OCI-LY1 (cell line): Measurements from ENCODE around the gene TMEM234.

Source experiments
- H2AFZ ChIP-seq: fragments of 200-600 bp; sonication (generic), shearing (Covaris generic); 2 replicates; pipeline ENCODE4 v1.6.0; 2014; ENCODE audit warnings: antibody characterized with exemption, mild to moderate bottlenecking, low read length
- H3F3A ChIP-seq: fragments of 200-600 bp; sonication (generic), shearing (Covaris generic); 2 replicates; pipeline ENCODE4 v1.6.0; 2014; ENCODE audit warnings: mild to moderate bottlenecking, antibody characterized with exemption, low read length, moderate library complexity; ENCODE audit not compliant: insufficient read depth
- H3K27ac ChIP-seq: fragments of 200-600 bp; sonication (generic); 2 replicates; pipeline ENCODE4 v1.5.1; 2014; ENCODE audit warnings: low read length, mixed run types, mild to moderate bottlenecking, low read depth; ENCODE audit not compliant: poor library complexity, severe bottlenecking
- H3K27me3 ChIP-seq: fragments of 200-600 bp; sonication (generic); 2 replicates; pipeline ENCODE4 v1.6.0; 2014; ENCODE audit warnings: antibody characterized with exemption, mild to moderate bottlenecking, low read length, moderate library complexity; ENCODE audit not compliant: insufficient read depth
- H3K36me3 ChIP-seq: fragments of 200-600 bp; sonication (generic); 2 replicates; pipeline ENCODE4 v1.6.1; 2014; ENCODE audit warnings: mild to moderate bottlenecking, antibody characterized with exemption, low read length, moderate library complexity, mixed read lengths; ENCODE audit not compliant: insufficient read depth
- H3K4me1 ChIP-seq: fragments of 200-600 bp; sonication (generic); 2 replicates; pipeline ENCODE4 v1.5.1; 2014; ENCODE audit warnings: mild to moderate bottlenecking, low read length, moderate library complexity; ENCODE audit not compliant: insufficient read depth, severe bottlenecking
- H3K4me2 ChIP-seq: fragments of 200-600 bp; sonication (generic), shearing (Covaris generic); 2 replicates; pipeline ENCODE4 v1.6.1; 2014; ENCODE audit warnings: low read length
- H3K4me3 ChIP-seq: fragments of 200-600 bp; sonication (generic); 2 replicates; pipeline ENCODE4 v1.5.1; 2014; ENCODE audit warnings: low read length, low read depth, mild to moderate bottlenecking, mixed read lengths; ENCODE audit not compliant: poor library complexity, severe bottlenecking
- H3K79me2 ChIP-seq: fragments of 200-600 bp; shearing (Covaris generic); 2 replicates; pipeline ENCODE4 v1.6.1; 2016; ENCODE audit warnings: mixed run types, low read length, mixed read lengths; ENCODE audit not compliant: insufficient read depth
- H3K9ac ChIP-seq: fragments of 200-600 bp; sonication (generic), shearing (Covaris generic); 2 replicates; pipeline ENCODE4 v1.6.1; 2014; ENCODE audit warnings: mild to moderate bottlenecking, low read length, mixed read lengths
- H3K9me2 ChIP-seq: fragments of 200-600 bp; sonication (generic), shearing (Covaris generic); 2 replicates; pipeline ENCODE4 v1.6.1; 2014; ENCODE audit warnings: low read depth, mild to moderate bottlenecking, low read length, mixed read lengths
- H3K9me3 ChIP-seq: fragments of 200-600 bp; shearing (Covaris generic); 2 replicates; pipeline ENCODE4 v1.6.1; 2014; ENCODE audit warnings: low read length, mixed read lengths
- H4K20me1 ChIP-seq: fragments of 200-600 bp; sonication (generic), shearing (Covaris generic); 2 replicates; pipeline ENCODE4 v1.6.0; 2016; ENCODE audit warnings: mild to moderate bottlenecking, low read length; ENCODE audit not compliant: insufficient read depth
- CTCF ChIP-seq: fragments of 200-600 bp; sonication (generic), shearing (Covaris generic); IDR thresholded peaks from 2 replicates; pipeline ENCODE4 v1.5.1; 2017; ENCODE audit warnings: mild to moderate bottlenecking, antibody characterized with exemption, low read length, moderate library complexity, mixed read lengths
- EZH2 ChIP-seq: fragments of 200-600 bp; sonication (generic), shearing (Covaris generic); IDR thresholded peaks from 2 replicates; pipeline ENCODE4 v1.8.0; 2017; ENCODE audit warnings: borderline replicate concordance, mixed run types, mild to moderate bottlenecking, antibody characterized with exemption, low read length, moderate library complexity, mixed read lengths

TMEM234 gene

GRCh38 chr1:32228771-32229170 lies 6.6 kb upstream of the TMEM234 start:
- Histone ChIP-seq H3K9me3 (no peaks in the 10 kb centered on the region), H3K9ac (no peak overlapping the region), H3K36me3 (peaks cover 72% of the 10 kb centered on the region), H3F3A (no peaks in the 10 kb centered on the region), H4K20me1 (no peaks in the 10 kb centered on the region), H3K27ac (no peak overlapping the region), H3K27me3 (no peaks in the 10 kb centered on the region), H3K4me3 (no peak overlapping the region), H3K4me2 (no peak overlapping the region), H3K9me2 (no peaks in the 10 kb centered on the region), H3K79me2 (peaks cover 2% of the 10 kb centered on the region), H3K4me1 (peaks cover 8% of the 10 kb centered on the region), H2AFZ (no peak overlapping the region)
- no peak for TF ChIP-seq EZH2
- no peak for TF ChIP-seq CTCF

DNA sequence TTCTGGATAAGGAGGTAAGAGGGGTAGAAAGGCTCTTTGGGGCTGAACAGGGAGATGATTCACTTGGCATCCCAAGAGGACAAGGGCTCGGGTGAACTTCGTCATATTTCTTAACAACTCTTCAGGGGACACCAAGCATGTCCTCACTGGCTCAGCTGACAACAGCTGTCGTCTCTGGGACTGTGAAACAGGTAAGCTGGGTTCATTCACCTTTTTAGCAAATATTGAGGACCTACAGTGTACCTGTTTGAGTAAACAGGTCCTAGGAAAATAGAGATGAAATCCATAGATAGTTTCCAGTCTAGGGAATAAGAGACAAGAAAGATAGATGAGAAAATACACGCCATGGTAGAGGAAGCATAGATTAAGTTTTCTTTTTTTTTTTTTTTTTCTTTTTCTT lies 2.1 kb upstream of the TMEM234 start:
- Histone ChIP-seq H3K9me3 (no peaks in the 10 kb centered on the region), H3K9me2 (no peaks in the 10 kb centered on the region), H3K9ac (no peak overlapping the region), H2AFZ (no peak overlapping the region), H3K4me2 (no peak overlapping the region), H3K4me3 (no peak overlapping the region), H4K20me1 (no peaks in the 10 kb centered on the region), H3K36me3 (peaks cover 49% of the 10 kb centered on the region), H3F3A (no peaks in the 10 kb centered on the region), H3K27me3 (no peaks in the 10 kb centered on the region), H3K27ac (no peak overlapping the region), H3K79me2 (peaks cover 15% of the 10 kb centered on the region), H3K4me1 (peaks cover 31% of the 10 kb centered on the region)
- TF ChIP-seq EZH2, result no peak
- TF ChIP-seq CTCF, result no peak

DNA sequence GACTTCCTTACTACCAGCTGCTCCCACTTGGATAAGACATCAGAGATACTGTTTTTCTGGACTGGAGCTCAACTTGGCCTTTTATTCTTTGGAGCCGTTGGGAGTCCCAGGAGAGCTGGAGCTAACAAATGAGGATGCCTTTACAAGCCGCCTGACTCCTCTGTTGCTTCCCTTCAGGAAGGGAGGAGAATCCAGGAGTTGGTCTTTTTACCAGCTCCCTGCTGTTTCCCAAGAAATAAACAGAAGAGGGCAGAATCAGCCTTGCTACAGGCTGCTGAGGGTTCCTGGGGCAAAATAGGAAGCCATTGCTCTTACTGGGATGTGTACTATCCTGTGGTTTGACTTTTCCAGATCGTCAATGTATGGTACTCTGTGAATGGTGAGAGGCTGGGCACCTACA lies 1.5 kb upstream of the TMEM234 start:
- no peaks in the 10 kb centered on the region for H4K20me1 ChIP-seq
- H3K36me3 ChIP-seq, result peaks cover 43% of the 10 kb centered on the region
- H3K79me2 ChIP-seq, result peaks cover 15% of the 10 kb centered on the region
- peak overlapping the region; percentile 62 for H3K4me2 ChIP-seq
- no peak for TF ChIP-seq EZH2
- TF ChIP-seq CTCF, result no peak
- no peaks in the 10 kb centered on the region for H3F3A ChIP-seq
- H3K9me3 ChIP-seq, result no peaks in the 10 kb centered on the region
- no peak overlapping the region for H2AFZ ChIP-seq
- no peak overlapping the region for H3K27ac ChIP-seq
- H3K4me1 ChIP-seq, result peaks cover 31% of the 10 kb centered on the region
- no peaks in the 10 kb centered on the region for H3K27me3 ChIP-seq
- peak overlapping the region; percentile 84; the same call in 1 of the 2 replicates for H3K9ac ChIP-seq
- H3K4me3 ChIP-seq, result peak overlapping the region; percentile 84
- H3K9me2 ChIP-seq, result no peaks in the 10 kb centered on the region
